ENCODE measurements around the gene CHP1. TPM values are rescaled to one million over a fixed set of nuclear protein-coding genes. Genes with fewer than 3 reads are reported as not detected.
"Not testable (repeated sequence)": the region's sequence is repeated elsewhere in the genome, so short reads cannot be mapped to it uniquely, and the experiment has no call there.

CHP1 gene
- total RNA-seq, 2 donors from 2014 or later: 165 to 247 TPM

DNA sequence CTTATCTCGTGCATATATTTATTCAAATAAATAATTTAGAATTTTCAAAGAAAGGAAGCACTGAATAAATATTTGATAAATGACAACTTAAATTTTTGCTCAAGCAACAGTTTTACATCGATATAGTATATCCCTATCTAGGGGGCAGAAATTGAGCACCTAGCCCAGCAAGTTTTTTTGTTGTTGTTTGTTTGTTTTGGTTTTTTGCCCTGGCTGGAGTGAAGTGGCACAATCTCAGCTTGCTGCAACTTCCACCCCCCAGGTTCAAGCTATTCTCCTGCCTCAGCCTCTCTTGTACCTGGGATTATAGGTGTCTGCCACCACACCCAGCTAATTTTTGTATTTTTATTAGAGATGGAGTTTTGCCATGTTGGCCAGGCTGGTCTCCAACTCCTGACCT is 58.9 kb downstream of the CHP1 start:
- no peak overlapping the region for H3K4me3 ChIP-seq
- no peaks in the 10 kb centered on the region for H3K27me3 ChIP-seq
- H3K27ac ChIP-seq: no peak overlapping the region
- no peaks in the 10 kb centered on the region for H3K9me3 ChIP-seq
- TF ChIP-seq, protein P1, sequence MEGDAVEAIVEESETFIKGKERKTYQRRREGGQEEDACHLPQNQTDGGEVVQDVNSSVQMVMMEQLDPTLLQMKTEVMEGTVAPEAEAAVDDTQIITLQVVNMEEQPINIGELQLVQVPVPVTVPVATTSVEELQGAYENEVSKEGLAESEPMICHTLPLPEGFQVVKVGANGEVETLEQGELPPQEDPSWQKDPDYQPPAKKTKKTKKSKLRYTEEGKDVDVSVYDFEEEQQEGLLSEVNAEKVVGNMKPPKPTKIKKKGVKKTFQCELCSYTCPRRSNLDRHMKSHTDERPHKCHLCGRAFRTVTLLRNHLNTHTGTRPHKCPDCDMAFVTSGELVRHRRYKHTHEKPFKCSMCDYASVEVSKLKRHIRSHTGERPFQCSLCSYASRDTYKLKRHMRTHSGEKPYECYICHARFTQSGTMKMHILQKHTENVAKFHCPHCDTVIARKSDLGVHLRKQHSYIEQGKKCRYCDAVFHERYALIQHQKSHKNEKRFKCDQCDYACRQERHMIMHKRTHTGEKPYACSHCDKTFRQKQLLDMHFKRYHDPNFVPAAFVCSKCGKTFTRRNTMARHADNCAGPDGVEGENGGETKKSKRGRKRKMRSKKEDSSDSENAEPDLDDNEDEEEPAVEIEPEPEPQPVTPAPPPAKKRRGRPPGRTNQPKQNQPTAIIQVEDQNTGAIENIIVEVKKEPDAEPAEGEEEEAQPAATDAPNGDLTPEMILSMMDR (IDR thresholded peaks at IDR 0.05): no peak
- no peak for DNase-seq (ENCODE audit: low spot score)
- peaks cover 52% of the 10 kb centered on the region for H3K36me3 ChIP-seq
- peaks cover 0 to 42% of the 10 kb centered on the region in 2 donors for H3K4me1 ChIP-seq

DNA sequence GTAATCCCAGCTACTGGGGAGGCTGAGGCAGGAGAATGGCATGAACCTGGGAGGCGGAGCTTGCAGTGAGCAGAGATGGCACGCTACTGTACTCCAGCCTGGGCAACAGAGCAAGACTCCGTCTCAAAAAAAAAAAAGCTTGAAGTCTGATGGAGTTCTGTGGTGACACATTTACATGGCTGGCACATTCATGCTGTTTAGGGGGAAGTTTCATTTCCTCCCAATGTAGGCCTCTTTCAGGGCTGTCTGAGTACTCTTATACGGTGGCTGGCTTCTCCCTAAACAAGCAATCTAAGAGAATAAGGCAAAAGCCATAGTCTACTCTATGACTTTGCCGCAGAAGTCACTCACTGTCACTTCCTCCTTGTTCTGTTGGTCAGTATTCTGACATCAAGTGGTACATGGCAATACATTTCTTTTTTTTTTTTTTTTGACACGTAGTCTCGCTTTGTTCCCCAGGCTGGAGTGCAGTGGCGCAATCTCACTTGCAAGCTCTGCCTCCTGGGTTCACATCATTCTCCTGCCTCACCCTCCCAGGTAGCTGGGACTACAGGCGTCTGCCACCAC is 60.1 kb downstream of the CHP1 start:
- peaks cover 0 to 30% of the 10 kb centered on the region in 2 donors for H3K4me1 ChIP-seq
- no peak for DNase-seq (ENCODE audit: low spot score)
- no peaks in the 10 kb centered on the region for H3K27me3 ChIP-seq
- H3K9me3 ChIP-seq: no peaks in the 10 kb centered on the region
- peaks cover 48% of the 10 kb centered on the region for H3K36me3 ChIP-seq
- no peak overlapping the region for H3K27ac ChIP-seq
- no peak overlapping the region for H3K4me3 ChIP-seq
- TF ChIP-seq, protein P1 (IDR thresholded peaks at IDR 0.05): no peak

DNA sequence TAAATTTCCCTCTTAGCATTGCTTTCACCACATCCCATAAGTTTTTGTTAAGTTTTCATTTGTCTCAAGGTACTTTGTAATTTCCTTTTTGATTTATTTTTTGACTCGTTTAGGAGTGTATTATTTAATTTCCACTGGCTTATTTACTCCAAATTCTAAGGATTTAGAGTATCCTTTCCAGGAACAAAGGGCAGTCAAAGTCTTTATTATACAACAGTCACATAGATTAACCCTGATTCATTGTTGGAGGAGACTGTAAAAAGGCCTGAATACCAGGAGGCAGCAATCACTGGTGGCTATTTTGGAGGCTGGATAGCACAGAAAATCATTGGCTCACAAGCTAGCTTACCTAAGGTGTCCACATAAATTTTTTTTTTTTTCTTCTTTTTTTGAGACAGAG is 61.5 kb downstream of the CHP1 start:
- H3K4me3 ChIP-seq: no peak overlapping the region
- DNase-seq (ENCODE audit: low spot score): no peak
- TF ChIP-seq, protein P1 (IDR thresholded peaks at IDR 0.05): no peak
- H3K36me3 ChIP-seq: peaks cover 48% of the 10 kb centered on the region
- H3K27ac ChIP-seq: no peak overlapping the region
- no peaks in the 10 kb centered on the region for H3K27me3 ChIP-seq
- H3K9me3 ChIP-seq: no peaks in the 10 kb centered on the region
- peaks cover 0 to 17% of the 10 kb centered on the region in 2 donors for H3K4me1 ChIP-seq

DNA sequence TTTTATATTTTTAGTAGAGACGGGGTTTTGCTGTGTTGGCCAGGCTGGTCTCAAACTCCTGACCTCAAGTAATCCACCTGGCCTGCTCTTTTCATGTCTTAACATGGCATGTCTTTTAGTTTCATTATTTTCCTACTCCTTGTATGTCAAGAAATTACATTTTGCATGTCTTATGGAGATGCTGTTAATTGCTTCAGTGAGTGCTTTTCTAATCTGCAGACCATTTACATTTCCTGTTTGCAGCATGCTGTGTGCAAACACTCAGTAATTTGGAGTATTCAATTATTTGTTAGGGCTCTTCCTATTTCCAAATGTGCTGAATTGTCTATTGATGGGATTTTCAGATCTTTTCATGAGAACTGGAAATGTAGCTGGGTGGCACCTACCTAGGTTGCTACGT is 70.1 kb downstream of the CHP1 start:
- H3K9me3 ChIP-seq; H3K27me3 ChIP-seq; H3K4me3 ChIP-seq; DNase-seq (ENCODE audit: low spot score); H3K27ac ChIP-seq; H3K4me1 ChIP-seq: not testable (repeated sequence)
- H3K36me3 ChIP-seq: peaks cover 45% of the 10 kb centered on the region

DNA sequence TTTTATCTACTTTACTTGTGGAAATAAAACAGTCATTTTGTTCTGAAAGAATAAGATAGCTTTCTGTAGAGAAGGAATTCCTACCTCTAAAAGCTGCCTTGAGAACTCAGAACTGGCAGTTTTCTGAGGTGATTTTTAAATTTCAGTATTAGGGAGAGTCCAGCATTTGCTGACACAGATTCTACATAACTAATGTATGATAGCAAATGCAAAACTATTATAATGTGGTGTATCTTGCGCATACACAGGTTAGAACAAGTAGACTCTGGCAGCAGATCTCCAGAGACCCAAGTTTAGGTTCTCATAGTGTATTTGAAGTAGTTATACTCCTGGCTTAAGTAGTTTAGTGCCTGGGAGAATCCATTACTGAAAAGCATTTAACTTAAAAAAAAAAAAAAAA is 70.5 kb downstream of the CHP1 start:
- TF ChIP-seq, protein P1 (IDR thresholded peaks at IDR 0.05): no peak
- no peaks in the 10 kb centered on the region for H3K27me3 ChIP-seq
- H3K36me3 ChIP-seq: peaks cover 41% of the 10 kb centered on the region
- no peak overlapping the region for H3K4me3 ChIP-seq
- H3K27ac ChIP-seq: no peak overlapping the region
- no peak for DNase-seq (ENCODE audit: low spot score)
- no peaks in the 10 kb centered on the region for H3K9me3 ChIP-seq
- no peaks in the 10 kb centered on the region for H3K4me1 ChIP-seq

DNA sequence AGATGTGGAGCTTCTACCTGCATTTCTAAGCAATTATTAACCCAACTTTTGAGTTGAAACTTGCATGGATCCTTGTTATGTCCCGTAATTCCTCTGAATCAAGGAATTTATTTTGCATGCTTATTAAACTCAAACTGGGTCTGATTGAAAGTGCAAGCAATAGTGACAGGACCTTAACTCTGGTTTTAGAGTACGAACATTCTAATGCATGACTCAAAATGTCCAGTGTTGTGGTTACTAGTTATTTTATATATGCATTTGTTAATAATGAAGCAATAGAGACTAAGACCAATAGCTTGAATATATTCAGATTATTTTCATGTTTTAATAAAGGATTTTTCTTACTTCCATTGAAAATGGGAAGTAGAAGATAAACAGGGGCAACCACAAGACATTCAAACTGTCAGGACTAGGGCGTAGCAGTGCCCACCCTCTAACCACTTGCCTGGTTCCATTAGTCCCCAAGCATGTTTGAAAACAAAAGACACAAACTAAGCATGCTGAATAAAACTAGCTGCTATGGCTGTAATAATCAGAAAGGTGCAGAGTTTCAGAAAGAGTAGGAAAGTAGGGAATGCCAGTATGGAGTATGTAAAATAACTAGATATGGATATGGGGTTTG is 73.2 kb downstream of the CHP1 start:
- TF ChIP-seq, protein P1 (IDR thresholded peaks at IDR 0.05): no peak
- no peaks in the 10 kb centered on the region for H3K9me3 ChIP-seq
- H3K36me3 ChIP-seq: peaks cover 14% of the 10 kb centered on the region

More for the DNA sequence above, 73.2 kb downstream of the CHP1 start:
- Histone ChIP-seq H3K27me3 (no peaks in the 10 kb centered on the region), H3K4me3 (no peak overlapping the region), H3K27ac (no peak overlapping the region), H3K4me1 (no peaks in the 10 kb centered on the region)
- DNase-seq (ENCODE audit: low spot score): no peak
